Epithelial cell of esophagus (primary cell): ENCODE measurements around the gene CRIP1.

ENCODE experiments used
- DNase-seq: peaks from one replicate; pipeline ENCODE4 v3.0.0; 2010; ENCODE audit warnings: low read depth
- H3K4me3 ChIP-seq: 2 replicates; pipeline ENCODE4 v1.5.1; 2011; ENCODE audit warnings: mild to moderate bottlenecking, low read length, control low read depth
- TF ChIP-seq, protein P1 (sequence below): IDR thresholded peaks from 2 replicates; pipeline ENCODE4 v1.5.1; 2011; ENCODE audit warnings: low read depth, mild to moderate bottlenecking, low read length, control low read depth, inconsistent platforms; ENCODE audit not compliant: insufficient read depth; ENCODE audit errors: missing control alignments

CRIP1 gene

DNA sequence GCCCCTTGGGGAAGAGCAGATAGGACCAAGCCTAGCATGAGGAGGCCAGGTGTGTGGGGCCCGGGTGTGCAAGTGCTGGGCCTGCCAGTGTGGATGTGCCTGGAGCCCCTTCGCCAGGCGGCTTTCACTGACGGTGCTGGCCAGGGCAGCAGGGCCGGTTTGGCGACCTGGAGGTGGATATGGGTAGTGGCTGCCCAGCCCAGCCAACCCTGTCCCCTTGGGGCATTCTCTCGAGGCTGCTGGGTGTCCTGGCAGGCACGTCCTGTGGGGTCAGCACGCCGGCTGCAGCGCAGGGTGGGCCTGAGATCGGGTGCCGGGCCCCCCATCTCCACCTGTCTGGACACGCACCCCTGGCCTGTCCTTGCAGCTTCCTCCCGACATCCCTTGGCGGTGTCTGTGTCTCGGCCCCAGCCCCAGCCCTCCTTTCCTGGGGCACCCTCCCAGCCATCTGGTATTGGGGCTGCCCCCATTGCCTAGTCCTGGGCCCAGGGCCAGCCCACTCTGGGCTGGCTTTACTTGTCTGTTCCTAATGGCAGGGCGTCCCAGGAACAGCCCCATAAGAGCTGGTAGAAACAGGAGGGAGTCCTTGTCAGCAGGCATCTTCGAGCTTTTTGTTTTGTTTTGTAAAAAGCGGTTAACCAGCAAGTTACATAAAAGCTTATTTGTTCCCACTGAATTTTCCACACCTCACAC, 19.3 kb upstream of the CRIP1 start:
- H3K4me3 ChIP-seq: no peak overlapping the region
- no peak for DNase-seq
- TF ChIP-seq, protein P1, sequence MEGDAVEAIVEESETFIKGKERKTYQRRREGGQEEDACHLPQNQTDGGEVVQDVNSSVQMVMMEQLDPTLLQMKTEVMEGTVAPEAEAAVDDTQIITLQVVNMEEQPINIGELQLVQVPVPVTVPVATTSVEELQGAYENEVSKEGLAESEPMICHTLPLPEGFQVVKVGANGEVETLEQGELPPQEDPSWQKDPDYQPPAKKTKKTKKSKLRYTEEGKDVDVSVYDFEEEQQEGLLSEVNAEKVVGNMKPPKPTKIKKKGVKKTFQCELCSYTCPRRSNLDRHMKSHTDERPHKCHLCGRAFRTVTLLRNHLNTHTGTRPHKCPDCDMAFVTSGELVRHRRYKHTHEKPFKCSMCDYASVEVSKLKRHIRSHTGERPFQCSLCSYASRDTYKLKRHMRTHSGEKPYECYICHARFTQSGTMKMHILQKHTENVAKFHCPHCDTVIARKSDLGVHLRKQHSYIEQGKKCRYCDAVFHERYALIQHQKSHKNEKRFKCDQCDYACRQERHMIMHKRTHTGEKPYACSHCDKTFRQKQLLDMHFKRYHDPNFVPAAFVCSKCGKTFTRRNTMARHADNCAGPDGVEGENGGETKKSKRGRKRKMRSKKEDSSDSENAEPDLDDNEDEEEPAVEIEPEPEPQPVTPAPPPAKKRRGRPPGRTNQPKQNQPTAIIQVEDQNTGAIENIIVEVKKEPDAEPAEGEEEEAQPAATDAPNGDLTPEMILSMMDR: no peak

DNA sequence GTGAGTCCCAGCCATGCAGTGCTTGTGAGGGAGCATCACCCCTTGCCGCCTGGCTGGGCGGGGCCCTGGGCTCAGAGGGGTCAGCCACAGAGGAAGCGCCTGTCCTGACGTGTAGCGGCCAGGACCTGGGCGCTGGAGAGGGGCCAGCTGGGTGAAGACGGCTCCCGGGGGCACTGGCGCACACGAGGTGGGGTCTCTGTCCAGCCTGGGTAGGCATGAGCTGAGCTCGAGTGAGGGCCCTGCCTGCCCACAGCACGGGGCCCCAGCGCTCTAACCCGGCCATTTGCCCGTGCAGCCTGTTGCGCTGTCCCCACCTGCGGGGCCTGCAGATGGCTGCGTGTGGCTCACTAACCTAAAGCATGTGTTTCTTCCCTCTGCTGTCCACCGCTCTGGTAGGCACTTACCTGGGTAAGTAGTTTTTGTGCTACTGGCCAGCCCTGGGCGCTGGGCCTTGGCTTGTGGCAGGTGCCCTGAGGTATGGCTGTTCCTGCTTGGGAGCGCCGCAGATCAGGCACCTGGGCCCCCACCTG, 18.7 kb upstream of the CRIP1 start:
- H3K4me3 ChIP-seq: no peak overlapping the region
- no peak for DNase-seq
- TF ChIP-seq, protein P1: no peak

DNA sequence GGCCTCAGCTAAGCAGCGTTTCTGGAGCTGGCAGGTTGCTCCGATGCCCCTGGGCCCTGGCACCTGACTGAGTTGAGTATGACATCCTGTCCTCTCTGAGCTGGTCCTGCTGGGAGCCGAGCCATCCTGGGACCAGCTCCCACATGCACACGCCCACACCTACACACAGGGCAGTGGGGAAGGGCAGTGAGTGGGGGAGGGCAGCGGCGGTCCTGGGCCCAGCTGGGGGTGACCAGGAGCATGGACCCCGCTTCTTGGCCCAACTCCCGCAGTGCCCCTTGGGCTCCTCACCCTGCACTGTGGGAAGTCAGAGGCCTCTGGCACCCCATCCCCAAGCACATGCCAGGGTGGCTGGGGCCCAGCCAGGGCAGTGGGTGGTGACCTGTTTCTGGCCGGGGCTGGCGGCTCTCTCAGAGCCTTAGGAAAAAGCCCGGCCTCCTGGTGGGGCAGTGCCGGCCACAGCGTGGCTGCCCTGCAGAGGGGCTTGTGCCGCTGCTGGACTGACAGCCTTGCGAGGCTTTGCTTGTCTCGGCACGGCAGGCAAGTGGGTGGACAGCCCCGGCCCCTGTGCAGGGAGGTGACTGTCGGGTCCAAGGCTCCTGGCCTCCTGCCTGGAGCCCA, 18.0 kb upstream of the CRIP1 start:
- TF ChIP-seq, protein P1: no peak
- H3K4me3 ChIP-seq: no peak overlapping the region
- DNase-seq: no peak

DNA sequence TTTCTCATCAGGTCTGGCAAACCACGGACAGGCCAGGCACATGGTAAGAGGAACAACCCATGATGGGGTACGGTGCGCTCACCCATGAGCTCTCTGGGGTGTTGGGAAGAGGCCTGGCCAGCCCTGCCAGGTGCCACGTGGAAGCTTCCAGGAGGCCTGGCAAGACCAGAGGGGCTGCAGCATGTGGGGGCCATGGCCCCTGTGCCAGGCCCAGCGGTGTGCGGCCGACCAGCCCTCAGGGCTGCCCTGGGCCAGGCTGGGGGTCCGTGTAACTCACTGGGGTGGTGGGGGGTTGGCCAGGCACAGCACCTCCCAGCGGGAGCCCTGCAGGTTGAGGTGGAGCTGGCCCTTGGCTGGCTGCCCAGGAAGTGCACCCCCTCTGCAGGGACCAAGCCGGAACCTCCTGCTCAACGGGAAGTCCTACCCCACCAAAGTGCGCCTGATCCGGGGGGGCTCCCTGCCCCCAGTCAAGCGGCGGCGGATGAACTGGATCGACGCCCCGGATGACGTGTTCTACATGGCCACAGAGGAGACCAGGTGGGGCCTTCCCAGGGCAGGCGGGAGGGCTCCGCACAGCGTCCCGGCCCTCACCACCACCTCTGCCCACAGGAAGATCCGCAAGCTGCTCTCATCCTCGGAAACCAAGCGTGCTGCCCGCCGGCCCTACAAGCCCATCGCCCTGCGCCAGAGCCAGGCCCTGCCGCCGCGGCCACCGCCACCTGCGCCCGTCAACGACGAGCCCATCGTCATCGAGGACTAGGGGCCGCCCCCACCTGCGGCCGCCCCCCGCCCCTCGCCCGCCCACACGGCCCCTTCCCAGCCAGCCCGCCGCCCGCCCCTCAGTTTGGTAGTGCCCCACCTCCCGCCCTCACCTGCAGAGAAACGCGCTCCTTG, 17.0 kb upstream of the CRIP1 start:
- TF ChIP-seq, protein P1: no peak
- DNase-seq: no peak
- no peak overlapping the region for H3K4me3 ChIP-seq

DNA sequence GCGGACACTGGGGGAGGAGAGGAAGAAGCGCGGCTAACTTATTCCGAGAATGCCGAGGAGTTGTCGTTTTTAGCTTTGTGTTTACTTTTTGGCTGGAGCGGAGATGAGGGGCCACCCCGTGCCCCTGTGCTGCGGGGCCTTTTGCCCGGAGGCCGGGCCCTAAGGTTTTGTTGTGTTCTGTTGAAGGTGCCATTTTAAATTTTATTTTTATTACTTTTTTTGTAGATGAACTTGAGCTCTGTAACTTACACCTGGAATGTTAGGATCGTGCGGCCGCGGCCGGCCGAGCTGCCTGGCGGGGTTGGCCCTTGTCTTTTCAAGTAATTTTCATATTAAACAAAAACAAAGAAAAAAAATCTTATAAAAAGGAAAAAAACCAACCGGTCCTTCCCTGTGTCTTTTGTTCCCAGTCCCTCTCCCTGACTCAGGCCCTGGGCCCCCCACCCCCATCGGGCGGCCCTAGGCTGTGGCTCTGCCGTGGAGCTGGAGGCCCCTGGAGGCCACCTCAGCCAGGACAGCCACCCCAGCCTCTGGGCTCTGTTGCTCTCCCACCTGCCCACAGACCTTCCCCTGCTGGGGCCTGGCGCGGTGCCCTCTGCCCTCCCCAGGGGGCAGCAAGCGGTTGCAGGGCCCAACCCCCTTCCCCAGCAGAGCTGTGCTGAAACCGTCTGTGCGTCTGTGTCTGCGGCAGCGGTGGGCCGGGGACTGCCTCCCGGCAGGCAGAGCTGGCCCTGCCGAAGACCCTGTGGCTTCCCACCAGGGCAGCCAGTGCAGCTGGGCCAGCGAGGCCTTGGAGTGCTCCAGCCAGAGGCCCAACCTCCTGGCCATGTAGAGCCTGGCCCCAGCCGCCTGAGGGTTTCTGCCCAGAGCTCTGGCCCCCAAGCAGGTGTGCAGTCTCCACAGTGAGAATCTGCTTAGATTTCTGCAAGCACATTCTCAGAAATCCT, 16.1 kb upstream of the CRIP1 start:
- no peak for DNase-seq
- no peak overlapping the region for H3K4me3 ChIP-seq
- TF ChIP-seq, protein P1: no peak

DNA sequence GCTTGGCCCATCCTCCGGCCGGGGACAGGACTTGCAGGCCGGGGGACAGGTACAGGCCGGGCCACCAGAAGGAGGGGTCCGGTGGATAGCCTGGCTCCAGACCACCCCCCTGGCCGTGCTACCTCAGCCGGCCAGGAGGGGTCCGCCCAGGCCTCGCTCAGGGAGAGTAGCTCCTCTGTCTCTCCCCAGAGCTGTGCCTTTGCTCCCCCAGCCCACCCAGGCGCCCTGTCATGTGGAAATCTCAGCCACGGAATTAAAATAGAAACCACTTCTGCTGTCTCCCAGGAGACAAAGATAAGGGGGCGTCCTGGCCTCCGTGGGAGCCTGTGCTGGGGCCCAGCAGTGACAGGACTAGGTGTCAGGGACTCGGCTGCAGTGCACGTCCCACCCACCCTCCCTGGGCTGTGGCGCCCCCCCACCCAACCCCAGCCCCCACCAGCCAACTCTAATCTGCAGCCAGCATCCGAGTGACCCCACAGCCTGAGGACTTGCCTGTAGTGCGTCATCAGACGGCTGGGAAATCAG, 15.3 kb upstream of the CRIP1 start:
- TF ChIP-seq, protein P1: no peak
- no peak overlapping the region for H3K4me3 ChIP-seq
- DNase-seq: no peak
